HG03575 (cell line): ENCODE results near the gene KANSL3.

ENCODE experiments used
- ATAC-seq: cut with Tn5 transposase; IDR thresholded peaks from one replicate; pipeline ENCODE4 v1.9.1; 2021; ENCODE audit not compliant: unreplicated experiment, insufficient number of reproducible peaks, low FRiP score; ENCODE audit errors: extremely low read depth

The KANSL3 gene

GRCh38 chr2:96550787-96551604, 87.1 kb downstream of the KANSL3 start:
- no peak for ATAC-seq

GRCh38 chr2:96549967-96550786, 87.9 kb downstream of the KANSL3 start:
- ATAC-seq, result no peak

- ATAC-seq, result no peak
Observed at GRCh38 chr2:96549466-96549785, 88.7 kb downstream of the KANSL3 start.

- no peak for ATAC-seq
Observed at GRCh38 chr2:96548558-96549465, 89.3 kb downstream of the KANSL3 start.

GRCh38 chr2:96547731-96548171, 90.4 kb downstream of the KANSL3 start:
- no peak for ATAC-seq

- ATAC-seq, result no peak
Observed at GRCh38 chr2:96547203-96547641, 90.9 kb downstream of the KANSL3 start.

GRCh38 chr2:96546797-96547196, 91.3 kb downstream of the KANSL3 start:
- no peak for ATAC-seq

GRCh38 chr2:96546321-96546720, 91.8 kb downstream of the KANSL3 start:
- ATAC-seq, result no peak
